Lower lobe of right lung (tissue), 2 donors: ENCODE measurements around the gene YIF1B. TPM values are rescaled to one million over a fixed set of nuclear protein-coding genes. Genes with fewer than 3 reads are reported as not detected.

ENCODE experiments used
- ATAC-seq, 2 donors: fragments of 200-7000 bp; cut with Tn5 transposase; one replicate each; pipeline ENCODE4 v1.9.1; 2020 to 2022; ENCODE audit warnings: mild to moderate bottlenecking in 2 of 2, moderate library complexity in 2 of 2
- DNase-seq: peaks from one replicate; pipeline ENCODE4 v3.0.0-alpha.2; 2020
- H3K27ac ChIP-seq: fragments of 200-600 bp; one replicate; pipeline ENCODE4 v1.8.0; 2022
- H3K27me3 ChIP-seq: fragments of 200-600 bp; one replicate; pipeline ENCODE4 v1.8.0; 2022; ENCODE audit warnings: low read depth
- H3K36me3 ChIP-seq: fragments of 200-600 bp; one replicate; pipeline ENCODE4 v1.8.0; 2022; ENCODE audit warnings: mild to moderate bottlenecking
- H3K4me1 ChIP-seq: fragments of 200-600 bp; one replicate; pipeline ENCODE4 v1.8.0; 2022
- H3K4me3 ChIP-seq: fragments of 200-600 bp; one replicate; pipeline ENCODE4 v1.8.0; 2022; ENCODE audit warnings: mild to moderate bottlenecking
- H3K9me3 ChIP-seq: fragments of 200-600 bp; one replicate; pipeline ENCODE4 v1.8.0; 2022
- intact Hi-C: fragments of 100-400 bp; cut with DNase I; formaldehyde crosslinking; loops from one replicate; pipeline ENCODE4 v1.11.0; 2022
- total RNA-seq: library from RNA; stranded (reverse); fragmentation: NEBNext Ultra II Directional; extraction: Animal tissue kit (Norgen Biotek cat#: 25700); gene quantifications from one replicate; pipeline ENCODE4 v1.2.1, GENCODE V29; 2021
- TF ChIP-seq, protein P1 (sequence below): fragments of 200-600 bp; IDR thresholded peaks from one replicate; pipeline ENCODE4 v1.8.0; 2022; ENCODE audit warnings: antibody characterized with exemption, mild to moderate bottlenecking
- donor health status: DM: no; HTN: yes; CAD: no; lungs with severe emphysema.

YIF1B gene
- total RNA-seq, 1 donor from 2014 or later: 38.9 TPM

- DNase-seq (no peak), ATAC-seq (no peak)
- TF ChIP-seq, protein P1, sequence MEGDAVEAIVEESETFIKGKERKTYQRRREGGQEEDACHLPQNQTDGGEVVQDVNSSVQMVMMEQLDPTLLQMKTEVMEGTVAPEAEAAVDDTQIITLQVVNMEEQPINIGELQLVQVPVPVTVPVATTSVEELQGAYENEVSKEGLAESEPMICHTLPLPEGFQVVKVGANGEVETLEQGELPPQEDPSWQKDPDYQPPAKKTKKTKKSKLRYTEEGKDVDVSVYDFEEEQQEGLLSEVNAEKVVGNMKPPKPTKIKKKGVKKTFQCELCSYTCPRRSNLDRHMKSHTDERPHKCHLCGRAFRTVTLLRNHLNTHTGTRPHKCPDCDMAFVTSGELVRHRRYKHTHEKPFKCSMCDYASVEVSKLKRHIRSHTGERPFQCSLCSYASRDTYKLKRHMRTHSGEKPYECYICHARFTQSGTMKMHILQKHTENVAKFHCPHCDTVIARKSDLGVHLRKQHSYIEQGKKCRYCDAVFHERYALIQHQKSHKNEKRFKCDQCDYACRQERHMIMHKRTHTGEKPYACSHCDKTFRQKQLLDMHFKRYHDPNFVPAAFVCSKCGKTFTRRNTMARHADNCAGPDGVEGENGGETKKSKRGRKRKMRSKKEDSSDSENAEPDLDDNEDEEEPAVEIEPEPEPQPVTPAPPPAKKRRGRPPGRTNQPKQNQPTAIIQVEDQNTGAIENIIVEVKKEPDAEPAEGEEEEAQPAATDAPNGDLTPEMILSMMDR: no peak
- H3K4me1 ChIP-seq: peaks cover 20% of the 10 kb centered on the region
- H3K4me3 ChIP-seq: no peak overlapping the region
- peaks cover 36% of the 10 kb centered on the region for H3K36me3 ChIP-seq
- H3K27ac ChIP-seq: no peak overlapping the region
- intact Hi-C loops: no loop called here
- H3K9me3 ChIP-seq: no peaks in the 10 kb centered on the region
- H3K27me3 ChIP-seq: no peaks in the 10 kb centered on the region
Observed at GRCh38 chr19:38307597-38307996, 8.2 kb downstream of the YIF1B start.

GRCh38 chr19:38307076-38307475, 8.7 kb downstream of the YIF1B start:
- Histone ChIP-seq H3K4me3 (no peak overlapping the region), H3K27ac (no peak overlapping the region), H3K4me1 (peaks cover 20% of the 10 kb centered on the region), H3K27me3 (no peaks in the 10 kb centered on the region), H3K9me3 (no peaks in the 10 kb centered on the region), H3K36me3 (peaks cover 36% of the 10 kb centered on the region)
- TF ChIP-seq, protein P1: no peak
- DNase-seq: no peak
- no peak for ATAC-seq
- intact Hi-C loops: no loop called here

DNA sequence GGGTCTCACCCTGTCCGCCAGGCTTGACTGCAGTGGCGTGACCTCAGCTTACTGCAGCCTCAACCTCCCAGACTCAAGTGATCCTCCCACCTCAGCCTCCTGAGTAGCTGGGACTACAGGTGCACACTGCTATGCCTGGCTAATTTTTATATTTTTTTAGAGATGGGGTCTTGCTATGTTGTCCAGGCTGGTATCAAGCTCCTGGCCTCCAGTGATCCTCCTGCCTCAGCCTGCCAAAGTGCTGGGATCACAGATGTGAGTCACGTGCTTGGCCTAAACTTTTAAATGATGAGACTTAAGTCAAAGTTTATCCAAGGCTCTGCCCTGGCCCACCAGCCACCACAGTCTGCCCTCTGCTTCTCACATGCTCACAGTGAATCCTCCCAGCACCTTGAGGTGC, 9.5 kb downstream of the YIF1B start:
- intact Hi-C loops: no loop called here
- Histone ChIP-seq H3K27me3 (no peaks in the 10 kb centered on the region), H3K9me3 (no peaks in the 10 kb centered on the region), H3K36me3 (peaks cover 36% of the 10 kb centered on the region), H3K4me1 (peaks cover 20% of the 10 kb centered on the region), H3K27ac (no peak overlapping the region), H3K4me3 (no peak overlapping the region)
- no peak for ATAC-seq
- TF ChIP-seq, protein P1: no peak
- DNase-seq: no peak

GRCh38 chr19:38304866-38305429, 10.8 kb downstream of the YIF1B start:
- DNase-seq: peak; percentile 91
- Histone ChIP-seq H3K27ac (peak overlapping the region; percentile 83), H3K27me3 (no peaks in the 10 kb centered on the region), H3K4me1 (peaks cover 20% of the 10 kb centered on the region), H3K36me3 (peaks cover 36% of the 10 kb centered on the region), H3K4me3 (peak overlapping the region; percentile 53), H3K9me3 (no peaks in the 10 kb centered on the region)
- TF ChIP-seq, protein P1: no peak
- intact Hi-C loops: no loop called here
- ATAC-seq: peak; percentile 93 to 94

DNA sequence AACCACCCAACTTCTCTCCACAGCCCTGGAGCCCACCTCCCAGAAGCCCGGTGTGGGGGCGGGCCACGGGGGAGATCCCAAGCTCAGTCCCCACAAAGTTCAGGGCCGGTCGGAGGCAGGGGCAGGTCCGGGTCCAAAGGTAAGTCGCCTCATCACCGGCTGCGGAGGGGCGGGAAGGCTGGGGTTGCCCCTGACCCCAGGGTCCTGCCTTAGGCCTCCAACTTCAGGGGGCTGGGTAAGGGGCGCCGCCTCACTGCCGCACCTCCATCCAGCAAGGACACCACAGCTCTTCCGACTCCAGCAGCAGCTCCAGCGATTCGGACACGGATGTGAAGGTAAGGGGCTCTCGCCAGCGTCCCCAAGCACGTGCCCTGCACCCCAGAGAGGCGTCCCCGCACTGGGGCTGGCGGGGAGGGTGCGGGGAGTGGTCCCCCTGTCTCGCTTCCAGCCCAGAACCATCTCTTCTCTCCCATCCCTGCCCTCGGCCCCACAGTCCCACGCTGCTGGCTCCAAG, 11.3 kb downstream of the YIF1B start:
- no peaks in the 10 kb centered on the region for H3K9me3 ChIP-seq
- H3K27me3 ChIP-seq: no peaks in the 10 kb centered on the region
- H3K4me3 ChIP-seq: peak overlapping the region; percentile 53
- H3K27ac ChIP-seq: peak overlapping the region; percentile 83
- H3K36me3 ChIP-seq: peaks cover 35% of the 10 kb centered on the region
- peaks cover 20% of the 10 kb centered on the region for H3K4me1 ChIP-seq
- intact Hi-C loops: no loop called here
- DNase-seq (no peak), ATAC-seq (peak in 1 of 2 donors; percentile 13)
- TF ChIP-seq, protein P1: no peak
